GM21825 (cell line): ENCODE measurements around the gene SHISAL2A.
A peak's percentile ranks its signal among the peaks of the same experiment; 100 is the strongest.
"Not testable (repeated sequence)": the region's sequence is repeated elsewhere in the genome, so short reads cannot be mapped to it uniquely, and the experiment has no call there.

Experiments used
- ATAC-seq: cut with Tn5 transposase; IDR thresholded peaks from one replicate; pipeline ENCODE4 v1.9.1; 2021; ENCODE audit warnings: mild to moderate bottlenecking, moderate library complexity; ENCODE audit not compliant: unreplicated experiment

Gene SHISAL2A

GRCh38 chr1:52680353-52680752, 47.4 kb downstream of the SHISAL2A start:
- ATAC-seq, result no peak

- no peak for ATAC-seq
These were observed 48.2 kb downstream of the SHISAL2A start for GRCh38 chr1:52681136-52681535.

GRCh38 chr1:52683367-52683940, 50.5 kb downstream of the SHISAL2A start:
- ATAC-seq, result no peak

- ATAC-seq, result no peak
These were observed 51.6 kb downstream of the SHISAL2A start for GRCh38 chr1:52684545-52684944.

GRCh38 chr1:52686261-52686751, 53.3 kb downstream of the SHISAL2A start:
- ATAC-seq, result not testable (repeated sequence)

- no peak for ATAC-seq
These were observed 53.9 kb downstream of the SHISAL2A start for GRCh38 chr1:52686830-52687229.

- no peak for ATAC-seq
These were observed 58.9 kb downstream of the SHISAL2A start for GRCh38 chr1:52691821-52692220.

- no peak for ATAC-seq
These were observed 59.7 kb downstream of the SHISAL2A start for GRCh38 chr1:52692697-52693096.

GRCh38 chr1:52693351-52693750, 60.4 kb downstream of the SHISAL2A start:
- not testable (repeated sequence) for ATAC-seq

- ATAC-seq, result no peak
These were observed 60.9 kb downstream of the SHISAL2A start for GRCh38 chr1:52693843-52694242.

GRCh38 chr1:52695627-52696026, 62.7 kb downstream of the SHISAL2A start:
- no peak for ATAC-seq

- peak; percentile 48 for ATAC-seq
These were observed 65.1 kb downstream of the SHISAL2A start, which contains the start of gene COA7 for GRCh38 chr1:52697795-52698674. TSS of gene COA7 (minus strand) at chr1:52698347. CDS start at chr1:52698326, 21 bp downstream.

- ATAC-seq, result peak; percentile 87
These were observed 70.2 kb downstream of the SHISAL2A start for GRCh38 chr1:52702886-52703787.

- no peak for ATAC-seq
These were observed 73.2 kb downstream of the SHISAL2A start for GRCh38 chr1:52706136-52706670.
